Measurements from ENCODE around the gene TMEM132A.

DNA sequence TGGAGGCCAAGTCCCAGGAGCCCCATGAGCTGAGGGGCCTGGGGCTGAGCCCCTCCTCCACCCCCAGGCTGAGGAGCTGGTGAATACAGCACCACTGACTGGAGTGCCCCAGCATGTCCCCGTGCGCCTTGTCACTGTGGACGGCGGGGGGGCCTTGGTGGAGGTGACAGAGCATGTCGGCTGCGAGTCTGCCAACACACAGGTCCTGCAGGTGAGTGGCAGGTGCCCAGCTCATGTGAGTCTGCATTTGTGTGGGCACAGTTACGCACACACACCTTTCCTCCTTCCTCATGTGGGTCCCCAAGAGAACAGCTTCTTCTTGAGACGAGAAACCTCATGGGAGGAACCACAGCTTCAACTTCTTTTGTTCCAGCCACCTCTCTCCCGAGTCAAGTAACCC lies 7.7 kb downstream of the TMEM132A start:
- TF ChIP-seq, protein P1, sequence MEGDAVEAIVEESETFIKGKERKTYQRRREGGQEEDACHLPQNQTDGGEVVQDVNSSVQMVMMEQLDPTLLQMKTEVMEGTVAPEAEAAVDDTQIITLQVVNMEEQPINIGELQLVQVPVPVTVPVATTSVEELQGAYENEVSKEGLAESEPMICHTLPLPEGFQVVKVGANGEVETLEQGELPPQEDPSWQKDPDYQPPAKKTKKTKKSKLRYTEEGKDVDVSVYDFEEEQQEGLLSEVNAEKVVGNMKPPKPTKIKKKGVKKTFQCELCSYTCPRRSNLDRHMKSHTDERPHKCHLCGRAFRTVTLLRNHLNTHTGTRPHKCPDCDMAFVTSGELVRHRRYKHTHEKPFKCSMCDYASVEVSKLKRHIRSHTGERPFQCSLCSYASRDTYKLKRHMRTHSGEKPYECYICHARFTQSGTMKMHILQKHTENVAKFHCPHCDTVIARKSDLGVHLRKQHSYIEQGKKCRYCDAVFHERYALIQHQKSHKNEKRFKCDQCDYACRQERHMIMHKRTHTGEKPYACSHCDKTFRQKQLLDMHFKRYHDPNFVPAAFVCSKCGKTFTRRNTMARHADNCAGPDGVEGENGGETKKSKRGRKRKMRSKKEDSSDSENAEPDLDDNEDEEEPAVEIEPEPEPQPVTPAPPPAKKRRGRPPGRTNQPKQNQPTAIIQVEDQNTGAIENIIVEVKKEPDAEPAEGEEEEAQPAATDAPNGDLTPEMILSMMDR (IDR thresholded peaks at IDR 0.05), result no peak
- TF ChIP-seq POLR2AphosphoS5 (IDR thresholded peaks at IDR 0.05), result no peak

All from suprapubic skin (tissue), 3 donors.